B cell (primary cell): ENCODE results near the gene TALDO1. TPM values are rescaled to one million over a fixed set of nuclear protein-coding genes. Genes with fewer than 3 reads are reported as not detected.

Source experiments
- ATAC-seq: fragments of 200-7000 bp; cut with Tn5 transposase; one replicate; pipeline ENCODE4 v1.10.0; 2021; ENCODE audit warnings: low read depth, mild to moderate bottlenecking, moderate number of reproducible peaks, moderate library complexity
- CTCF ChIA-PET: fragments of 350-600 bp; sonication (Branson Sonifier 250); formaldehyde crosslinking; loops from one replicate; lab custom pipeline; 2021; ENCODE audit warnings: antibody characterized with exemption, inconsistent platforms; lab: Charles Lee
- POLR2A ChIA-PET: fragments of 350-600 bp; sonication (Branson Sonifier 250); formaldehyde crosslinking; loops from one replicate; lab custom pipeline; 2021; ENCODE audit warnings: antibody characterized with exemption; lab: Charles Lee
- DNase-seq: peaks from one replicate; pipeline ENCODE4 v3.0.0; 2013
- H2AFZ ChIP-seq: 2 replicates; pipeline ENCODE4 v1.6.1; 2012; ENCODE audit warnings: mild to moderate bottlenecking, low read depth, low read length; ENCODE audit not compliant: insufficient read depth, poor library complexity, severe bottlenecking
- H3K27ac ChIP-seq, 2 donors: 1 replicate in 1 of 2; 2 replicates in 1 of 2; pipeline ENCODE4 v1.5.1; 2012 to 2013; ENCODE audit warnings: low read length in 2 of 2, mild to moderate bottlenecking in 2 of 2, moderate library complexity in 1 of 2
- H3K27me3 ChIP-seq, 4 experiments: fragments of 200-600 bp in 1 of 4; sonication (generic) in 1 of 4; replicated peaks in 1 of 4; 1 replicate in 2 of 4; 2 replicates in 2 of 4; pipeline versions ENCODE4 v1.6.1 to v1.7.0; 2013 to 2016; ENCODE audit warnings: low read length in 3 of 4, mild to moderate bottlenecking in 2 of 4, mixed read lengths in 1 of 4, moderate library complexity in 1 of 4; ENCODE audit not compliant: insufficient read depth in 4 of 4, control insufficient read depth in 3 of 4; ENCODE audit errors: control extremely low read depth in 1 of 4
- H3K36me3 ChIP-seq, 2 experiments: replicated peaks in 1 of 2; 1 replicate in 1 of 2; 2 replicates in 1 of 2; pipeline versions ENCODE4 v1.6.1 to v1.7.1; 2013; ENCODE audit warnings: low read length in 1 of 2; ENCODE audit not compliant: insufficient read depth in 2 of 2, control insufficient read depth in 1 of 2; ENCODE audit errors: control extremely low read depth in 1 of 2, extremely low read depth in 1 of 2
- H3K4me1 ChIP-seq, 2 donors: fragments of 200-600 bp in 1 of 2; sonication (generic) in 1 of 2; 1 replicate in 1 of 2; 2 replicates in 1 of 2; pipeline versions ENCODE4 v1.5.1 to v1.6.1; 2013 to 2017; ENCODE audit warnings: low read length in 2 of 2; ENCODE audit not compliant: control insufficient read depth in 2 of 2, insufficient read depth in 2 of 2
- H3K4me2 ChIP-seq: replicated peaks from 2 replicates; pipeline ENCODE3; 2012; ENCODE audit warnings: mild to moderate bottlenecking, low read depth, low read length; ENCODE audit not compliant: poor library complexity, severe bottlenecking
- H3K4me3 ChIP-seq, 5 experiments: fragments of 200-600 bp in 1 of 5; sonication (generic) in 1 of 5; 1 replicate in 3 of 5; 2 replicates in 2 of 5; pipeline versions ENCODE4 v1.5.1 to v1.7.0; 2011 to 2016; ENCODE audit warnings: low read length in 4 of 5, mild to moderate bottlenecking in 4 of 5, low read depth in 2 of 5, control low read depth in 1 of 5, moderate library complexity in 1 of 5; ENCODE audit not compliant: insufficient read depth in 1 of 5; ENCODE audit errors: control extremely low read depth in 1 of 5, extremely low read depth in 1 of 5
- H3K79me2 ChIP-seq: fragments of 200-600 bp; sonication (generic); one replicate; pipeline ENCODE4 v1.6.0; 2016; ENCODE audit warnings: low read length; ENCODE audit not compliant: control insufficient read depth, insufficient read depth
- H3K9ac ChIP-seq: fragments of 200-600 bp; sonication (generic); 2 replicates; pipeline ENCODE4 v1.6.1; 2017; ENCODE audit warnings: mild to moderate bottlenecking, low read length, moderate library complexity
- H3K9me3 ChIP-seq, 3 donors: one replicate each; pipeline versions ENCODE4 v1.6.1 to v1.7.1; 2013; ENCODE audit warnings: low read length in 2 of 3; ENCODE audit not compliant: control insufficient read depth in 2 of 3, insufficient read depth in 1 of 3; ENCODE audit errors: control extremely low read depth in 1 of 3
- H4K20me1 ChIP-seq: 2 replicates; pipeline ENCODE4 v1.6.0; 2012; ENCODE audit warnings: mild to moderate bottlenecking, low read length; ENCODE audit not compliant: insufficient read depth, control insufficient read depth, poor library complexity, severe bottlenecking
- H3K27ac Mint-ChIP-seq: one replicate; pipeline ENCODE4 v1.8.0; 2021; ENCODE audit warnings: mixed read lengths
- H3K27me3 Mint-ChIP-seq: one replicate; pipeline ENCODE4 v1.8.0; 2021; ENCODE audit warnings: mixed read lengths
- H3K4me1 Mint-ChIP-seq: one replicate; pipeline ENCODE4 v1.8.0; 2021; ENCODE audit warnings: mixed read lengths
- H3K4me3 Mint-ChIP-seq: one replicate; pipeline ENCODE4 v1.8.0; 2021; ENCODE audit warnings: mixed read lengths
- H3K9me3 Mint-ChIP-seq: one replicate; pipeline ENCODE4 v1.8.0; 2022; ENCODE audit warnings: mixed read lengths; ENCODE audit not compliant: insufficient read depth
- CTCF ChIP-seq: fragments of 200-600 bp; IDR thresholded peaks from one replicate; pipeline ENCODE4 v1.8.0; 2022; ENCODE audit warnings: antibody characterized with exemption, mild to moderate bottlenecking
- EZH2 ChIP-seq: IDR thresholded peaks from 2 replicates; pipeline ENCODE4 v1.6.1; 2012; ENCODE audit warnings: borderline replicate concordance, low read depth, mild to moderate bottlenecking, moderate library complexity, low read length; ENCODE audit not compliant: insufficient read depth, poor library complexity, severe bottlenecking
- WGBS: methylation state at CpG from one replicate; pipeline ENCODE4 v1.1.5; 2013; ENCODE audit warnings: missing lambda C conversion rate; ENCODE audit not compliant: insufficient coverage; 5-methylcytosine and 5-hydroxymethylcytosine counted together
- intact Hi-C: fragments of 100-400 bp; cut with micrococcal nuclease; formaldehyde crosslinking; loops from one replicate; pipeline ENCODE4 v1.10.0; 2022
- polyA plus RNA-seq: library from polyadenylated mRNA; depleted of rRNA; stranded (reverse); fragments of >200 nt; gene quantifications from 2 replicates; pipeline ENCODE4 v1.2.3, GENCODE V29; 2012
- total RNA-seq, 2 donors: library from RNA; stranded (reverse); fragments of 120-200 nt in 1 of 2; gene quantifications; 1 replicate in 1 of 2; 2 replicates in 1 of 2; pipeline versions ENCODE4 v1.2.3 to v1.2.4, GENCODE V29; 2013 to 2022

Gene TALDO1
- total and polyA plus RNA-seq, 2 donors (not counting 1 experiment from before 2014, with no cell fraction given), result 82.4 to 116 TPM

GRCh38 chr11:794766-795633 lies 47.7 kb downstream of the TALDO1 start:
- Mint-ChIP-seq H3K4me1 (peaks cover 20% of the 10 kb centered on the region), H3K27ac (peak overlapping the region; percentile 59), H3K27me3 (no peaks in the 10 kb centered on the region), H3K4me3 (peak overlapping the region; percentile 67), H3K9me3 (no peaks in the 10 kb centered on the region)
- no peak overlapping the region for H3K27ac ChIP-seq
- H4K20me1 ChIP-seq, result peaks cover 64% of the 10 kb centered on the region
- H3K4me2 ChIP-seq, result peak overlapping the region; percentile 99
- peaks cover 0 to 6% (median 0%) of the 10 kb centered on the region in 4 experiments for H3K27me3 ChIP-seq
- POLR2A ChIA-PET, result interaction anchor here (0.6 to 1.5 kb wide), 5 partner anchors 25 to 426 kb away, joined by 3 to 11 read pairs (median 4); partner anchors contain the start of gene CD151
- peaks cover 17 to 35% of the 10 kb centered on the region in 2 donors for H3K4me1 ChIP-seq
- peaks cover 0 to 2% (median 0%) of the 10 kb centered on the region in 3 donors for H3K9me3 ChIP-seq
- CTCF ChIA-PET, result interaction anchor here (1.3 to 1.6 kb wide), 2 partner anchors 11 to 24 kb away, joined by 4 read pairs; partner anchors contain the start of gene PNPLA2
- ATAC-seq (no peak), DNase-seq (no peak)
- intact Hi-C loops, result loop anchor here (5.0 to 10.0 kb wide), 4 partner anchors 68 to 588 kb away; partner anchors contain the start of genes BET1L, HRAS, LRRC56 and PTDSS2
- H3K36me3 ChIP-seq, result peaks cover 0 to 11% of the 10 kb centered on the region in 2 experiments
- no peak for TF ChIP-seq EZH2
- TF ChIP-seq CTCF, result no peak
- 67% methylated on average over 31 of the region's 38 CpGs for WGBS
- peaks cover 44% of the 10 kb centered on the region for H3K79me2 ChIP-seq
- H3K9ac ChIP-seq, result peak overlapping the region; percentile 89
- H2AFZ ChIP-seq, result no peak overlapping the region
- H3K4me3 ChIP-seq, result peak overlapping the region in 3 of 5 experiments; percentile 91 to 95 (median 94)
